Hematopoietic multipotent progenitor cell treated with erythropoietin and hydrocortisone succinate and interleukin-3 and kit ligand, for 4 days (in vitro differentiated cells): ENCODE measurements around the gene BAIAP2.

Experiments used
- DNase-seq: peaks from one replicate; pipeline ENCODE4 v3.0.0-alpha.2; 2015

Gene BAIAP2, protein sequence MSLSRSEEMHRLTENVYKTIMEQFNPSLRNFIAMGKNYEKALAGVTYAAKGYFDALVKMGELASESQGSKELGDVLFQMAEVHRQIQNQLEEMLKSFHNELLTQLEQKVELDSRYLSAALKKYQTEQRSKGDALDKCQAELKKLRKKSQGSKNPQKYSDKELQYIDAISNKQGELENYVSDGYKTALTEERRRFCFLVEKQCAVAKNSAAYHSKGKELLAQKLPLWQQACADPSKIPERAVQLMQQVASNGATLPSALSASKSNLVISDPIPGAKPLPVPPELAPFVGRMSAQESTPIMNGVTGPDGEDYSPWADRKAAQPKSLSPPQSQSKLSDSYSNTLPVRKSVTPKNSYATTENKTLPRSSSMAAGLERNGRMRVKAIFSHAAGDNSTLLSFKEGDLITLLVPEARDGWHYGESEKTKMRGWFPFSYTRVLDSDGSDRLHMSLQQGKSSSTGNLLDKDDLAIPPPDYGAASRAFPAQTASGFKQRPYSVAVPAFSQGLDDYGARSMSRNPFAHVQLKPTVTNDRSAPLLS

DNA sequence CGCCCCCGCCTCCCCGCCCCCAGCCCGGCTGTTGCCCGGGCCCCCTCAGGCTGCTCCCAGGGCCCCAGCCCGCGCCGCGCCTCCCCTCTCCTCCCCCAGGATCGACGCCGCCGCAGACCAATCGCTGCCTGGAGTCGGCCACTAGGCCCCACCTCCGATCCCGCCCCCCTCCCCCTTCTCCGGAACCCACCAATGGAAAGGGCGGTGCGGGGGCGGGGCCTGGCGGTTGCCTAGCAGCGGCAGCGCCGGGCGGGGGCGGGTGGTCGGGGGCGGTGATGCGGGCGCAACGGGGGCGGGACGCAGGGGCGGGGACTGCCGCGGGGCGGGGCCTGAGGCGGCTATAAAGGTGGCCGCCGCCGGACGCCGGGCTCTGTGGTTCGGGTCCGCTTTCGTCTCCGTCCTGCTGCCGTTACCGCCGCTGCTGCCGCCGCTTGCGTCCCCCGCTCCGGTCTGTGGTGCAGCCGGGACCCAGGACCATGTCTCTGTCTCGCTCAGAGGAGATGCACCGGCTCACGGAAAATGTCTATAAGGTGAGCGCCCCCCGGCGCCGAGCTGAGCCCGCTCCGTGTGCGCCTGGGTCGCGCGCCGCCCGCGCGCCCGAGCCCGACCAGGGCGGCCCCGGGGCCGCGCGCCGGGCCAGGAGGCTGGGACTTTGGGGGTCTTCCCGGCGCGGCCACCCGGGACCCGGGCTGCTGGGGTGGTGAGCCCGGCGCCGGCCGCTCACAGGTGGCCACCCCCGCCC lies at the start of gene BAIAP2:
BAIAP2 (plus strand) TSS at position 373 of the 742 bp plus-strand sequence; CDS start at position 477, 104 bp downstream.
- peak; percentile 97 for DNase-seq

DNA sequence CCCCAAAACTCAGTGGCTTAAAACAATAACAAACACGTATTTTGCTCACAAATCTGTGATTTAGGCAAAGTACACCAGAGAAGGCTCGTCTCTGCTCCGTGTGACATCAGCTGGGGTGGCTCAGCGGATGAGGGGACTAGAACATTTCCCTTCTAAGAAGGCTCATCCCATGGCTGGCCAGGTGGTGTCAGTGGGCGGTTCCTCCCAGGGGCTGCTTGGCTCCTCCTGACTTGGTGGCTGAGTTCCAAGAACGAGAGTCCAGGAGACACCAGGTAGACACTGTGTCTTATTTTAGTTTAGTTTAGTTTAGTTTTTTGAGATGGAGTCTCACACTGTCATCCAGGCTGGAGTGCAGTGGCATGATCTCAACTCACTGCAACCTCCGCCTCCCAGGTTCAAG lies 48.9 kb upstream of the BAIAP2 start:
- DNase-seq: no peak

DNA sequence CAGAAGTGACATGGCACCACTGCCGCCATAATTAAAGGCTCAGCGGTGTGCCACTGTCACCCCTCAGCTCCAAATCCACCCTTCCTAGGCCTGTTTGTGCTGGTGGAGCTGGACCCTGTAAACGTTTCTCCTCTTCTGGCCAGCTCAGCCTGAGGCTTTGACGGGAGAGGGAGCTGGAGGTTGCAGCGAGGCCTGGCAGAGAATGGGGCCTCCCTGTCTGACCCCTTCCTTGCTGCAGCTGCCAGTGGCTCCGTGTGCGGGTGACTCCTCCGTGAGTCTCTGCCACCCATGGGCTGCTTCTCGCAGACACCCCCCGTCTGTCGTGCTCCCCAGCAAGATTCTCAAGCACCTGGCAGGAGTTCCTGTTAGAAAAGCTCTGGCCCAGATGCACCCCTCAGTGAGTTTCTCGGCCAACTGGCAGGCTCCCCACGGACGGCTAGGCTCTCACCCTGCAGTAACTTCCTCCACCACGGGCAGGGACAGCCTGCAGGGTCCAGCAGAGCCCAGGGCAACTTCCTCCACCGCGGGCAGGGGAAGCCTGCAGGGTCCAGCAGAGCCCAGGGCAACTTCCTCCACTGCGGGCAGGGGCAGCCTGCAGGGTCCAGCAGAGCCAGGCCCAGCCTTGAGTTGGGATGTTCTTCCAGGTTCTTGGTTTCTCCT lies 48.0 kb upstream of the BAIAP2 start:
- DNase-seq: peak; percentile 42

DNA sequence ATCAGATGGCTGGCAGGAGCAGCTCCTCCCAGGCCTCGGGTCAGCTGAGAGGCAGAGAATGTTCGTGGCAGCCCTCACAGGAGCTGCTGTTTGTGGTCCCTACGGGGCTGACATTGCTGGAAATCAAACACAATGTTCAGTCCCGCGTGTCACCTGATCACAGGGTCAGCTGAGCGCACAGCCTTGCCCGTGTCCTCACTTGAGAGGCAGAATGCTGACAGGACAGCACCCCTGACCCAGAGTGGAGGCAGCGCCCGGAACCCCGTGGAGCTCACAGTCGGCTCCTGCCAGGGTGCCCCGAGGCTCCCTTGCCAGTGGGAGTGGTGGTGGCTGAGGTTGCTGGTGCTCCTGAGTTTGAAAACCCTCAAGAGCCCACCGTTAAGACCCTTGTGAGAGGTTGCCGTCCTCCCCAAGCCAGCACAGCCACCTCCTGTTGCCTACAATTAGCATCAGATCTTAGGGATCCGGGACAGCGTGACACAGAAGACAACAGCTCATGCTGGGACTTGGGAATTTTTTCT lies 47.0 kb upstream of the BAIAP2 start:
- DNase-seq: no peak

DNA sequence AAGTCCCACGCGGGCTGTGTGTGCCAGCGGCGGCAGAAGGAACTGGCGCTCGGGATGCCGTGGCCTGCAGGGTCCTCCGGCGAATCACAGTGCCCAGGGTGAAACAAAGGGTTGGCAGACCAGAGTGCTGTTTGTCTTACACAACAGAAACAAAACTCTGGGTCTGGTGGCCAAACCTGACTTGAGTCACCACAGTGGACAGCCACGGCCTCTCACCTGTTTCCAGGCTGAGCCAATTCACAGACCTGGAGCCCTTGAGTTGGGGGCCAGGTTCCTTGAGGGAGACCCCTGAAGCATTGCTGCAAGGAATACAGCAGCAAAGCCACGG lies 45.4 kb upstream of the BAIAP2 start:
- no peak for DNase-seq

DNA sequence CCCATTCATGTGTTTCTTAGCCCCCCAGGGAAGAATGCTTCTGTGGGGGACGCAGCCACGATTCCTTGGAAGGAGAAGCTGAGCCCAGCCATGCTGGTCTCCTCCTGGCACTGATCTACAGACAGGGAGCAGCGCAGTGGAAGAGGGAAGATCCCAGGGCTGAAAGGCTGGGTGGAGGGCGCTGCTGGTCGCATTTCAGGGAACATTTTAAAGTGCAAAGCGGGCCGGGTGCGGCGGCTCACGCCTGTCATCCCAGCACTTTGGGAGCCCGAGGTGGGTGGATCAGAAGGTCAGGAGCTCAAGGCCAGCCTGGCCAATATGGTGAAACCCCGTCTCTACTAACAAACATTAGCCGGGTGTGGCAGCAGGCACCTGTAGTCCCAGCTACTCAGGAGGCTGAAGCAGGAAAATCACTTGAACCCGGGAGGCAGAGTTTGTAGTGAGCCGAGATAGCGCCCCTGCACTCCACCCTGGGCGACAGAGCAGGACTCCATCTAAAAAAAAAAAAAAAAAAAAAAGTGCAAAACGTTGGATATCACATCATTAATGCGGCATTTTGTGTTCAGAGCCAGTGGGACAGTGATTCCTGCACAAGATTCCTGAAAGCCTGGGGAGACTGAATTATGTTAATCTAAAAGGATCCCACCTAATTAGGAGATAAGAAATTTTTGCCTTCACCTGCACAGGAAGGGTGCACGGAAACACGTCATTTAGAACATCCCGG lies 43.9 kb upstream of the BAIAP2 start:
- DNase-seq: no peak

DNA sequence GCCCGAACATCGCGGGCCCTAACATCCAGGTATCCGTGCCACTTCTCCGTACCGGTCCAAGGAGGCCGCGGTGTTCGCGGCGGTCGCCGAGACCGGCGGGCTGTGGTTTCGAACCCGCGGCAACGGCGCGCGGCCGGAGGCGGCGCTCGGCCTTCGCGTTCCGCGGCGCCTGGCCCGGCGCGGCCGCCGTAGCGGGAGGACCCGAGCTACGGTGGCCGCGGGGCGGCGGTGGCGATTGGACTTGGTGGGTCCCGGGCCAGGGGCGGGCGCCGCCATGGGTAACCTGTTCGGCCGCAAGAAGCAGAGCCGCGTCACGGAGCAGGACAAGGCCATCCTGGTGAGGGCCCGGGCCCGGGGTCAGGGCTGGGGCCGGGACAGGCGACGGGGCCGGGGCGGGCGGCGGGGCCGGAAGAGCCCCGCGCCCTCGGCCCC lies 43.3 kb upstream of the BAIAP2 start, which contains the start of gene CHMP6:
CHMP6 (plus strand) TSS at position 197 of the 432 bp plus-strand sequence; CDS start at position 275, 78 bp downstream.
- peak; percentile 87 for DNase-seq

DNA sequence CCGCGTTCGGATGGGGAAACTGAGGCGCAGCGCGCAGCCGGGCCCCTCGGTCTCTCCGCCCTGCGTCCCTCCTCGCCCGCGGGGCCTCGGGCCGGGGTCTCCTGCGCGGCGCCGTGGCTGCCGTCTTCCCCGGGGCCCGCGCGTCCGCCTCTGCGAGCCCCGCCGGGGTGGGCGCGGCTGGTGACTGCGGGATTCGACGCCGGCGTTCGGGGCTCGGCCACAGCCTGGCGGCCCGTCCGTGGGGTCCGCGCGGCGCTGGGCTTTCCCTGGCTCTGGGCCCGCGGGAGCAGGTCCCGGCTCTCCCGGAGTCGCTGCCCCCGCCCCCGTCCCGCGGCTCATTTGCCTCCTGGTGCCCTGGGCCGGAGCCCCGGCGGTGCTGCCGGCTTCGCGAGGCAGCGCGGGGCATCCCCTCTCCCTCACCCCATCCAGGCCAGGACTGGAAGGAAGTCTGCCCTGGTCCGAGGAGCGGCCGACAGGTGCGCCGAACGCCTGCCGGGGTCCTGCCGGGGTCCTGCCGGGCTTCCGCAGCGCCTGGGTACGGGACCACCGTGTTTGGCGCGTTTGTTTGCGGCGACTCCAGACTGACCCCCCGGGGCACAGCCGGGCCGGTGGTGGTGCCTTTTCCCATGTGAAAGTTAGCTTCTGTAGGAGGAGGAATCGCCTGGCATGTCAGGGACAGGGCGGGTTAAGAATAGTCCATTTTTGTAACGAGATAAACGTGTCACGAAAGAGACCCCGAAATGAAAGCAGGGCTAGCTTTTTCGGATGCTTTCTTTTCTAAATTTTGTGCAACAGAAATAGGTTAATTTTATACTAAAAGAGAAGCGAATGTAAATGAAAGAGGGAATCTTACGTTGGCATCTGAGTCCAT lies 42.6 kb upstream of the BAIAP2 start:
- no peak for DNase-seq

DNA sequence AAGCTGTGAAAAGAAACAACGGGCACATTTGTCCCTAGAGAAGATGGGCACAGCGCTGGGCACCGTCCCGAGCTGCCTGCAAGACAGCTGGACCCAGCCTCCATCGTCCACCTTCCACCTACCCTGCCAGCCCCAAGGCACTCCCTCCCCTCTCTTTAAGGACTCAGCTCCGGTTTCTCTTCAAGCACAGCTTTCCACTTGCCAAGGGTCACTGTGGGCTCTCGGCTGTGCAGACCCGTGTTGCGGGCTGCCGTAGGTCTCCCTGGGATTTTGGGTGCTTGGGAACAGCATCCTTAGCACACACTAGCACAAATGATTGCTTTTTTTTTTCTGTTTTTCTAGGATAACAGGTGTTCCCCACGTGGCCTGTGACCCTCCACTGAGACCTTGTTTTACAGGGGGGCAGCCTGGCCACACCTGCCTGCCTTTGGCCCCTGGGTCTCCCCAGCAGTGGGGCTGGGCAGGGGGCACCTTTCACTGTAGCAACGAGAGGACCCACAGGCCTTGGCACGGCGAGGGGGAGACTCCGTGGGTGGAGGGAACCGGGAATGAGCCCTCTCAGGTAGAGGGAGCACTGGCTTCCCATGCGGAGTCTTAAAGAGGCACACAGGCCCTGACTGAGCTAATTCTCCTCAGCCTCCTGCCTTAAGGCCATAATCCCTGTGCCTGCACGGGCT lies 41.9 kb upstream of the BAIAP2 start:
- no peak for DNase-seq

DNA sequence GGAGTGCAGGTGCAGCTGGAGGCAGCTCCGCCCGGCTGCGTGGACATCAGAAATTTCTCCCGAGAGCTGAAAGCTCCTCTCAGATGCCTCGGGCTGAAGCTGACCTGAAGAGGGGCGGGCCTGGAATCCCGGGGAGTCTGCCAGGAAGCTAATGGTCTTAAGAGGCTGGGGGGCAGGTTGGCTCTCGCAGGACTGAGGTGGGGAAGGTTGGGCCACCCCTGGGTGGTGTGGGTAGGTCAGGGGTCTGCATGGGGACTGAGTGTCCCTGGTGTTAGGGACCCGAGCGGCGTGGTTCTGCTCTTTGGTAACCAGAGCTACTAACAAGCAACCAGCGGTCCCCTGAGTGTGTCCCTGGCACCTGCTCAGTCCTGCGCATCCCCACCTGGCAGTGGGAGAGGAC lies 39.8 kb upstream of the BAIAP2 start:
- DNase-seq: no peak

DNA sequence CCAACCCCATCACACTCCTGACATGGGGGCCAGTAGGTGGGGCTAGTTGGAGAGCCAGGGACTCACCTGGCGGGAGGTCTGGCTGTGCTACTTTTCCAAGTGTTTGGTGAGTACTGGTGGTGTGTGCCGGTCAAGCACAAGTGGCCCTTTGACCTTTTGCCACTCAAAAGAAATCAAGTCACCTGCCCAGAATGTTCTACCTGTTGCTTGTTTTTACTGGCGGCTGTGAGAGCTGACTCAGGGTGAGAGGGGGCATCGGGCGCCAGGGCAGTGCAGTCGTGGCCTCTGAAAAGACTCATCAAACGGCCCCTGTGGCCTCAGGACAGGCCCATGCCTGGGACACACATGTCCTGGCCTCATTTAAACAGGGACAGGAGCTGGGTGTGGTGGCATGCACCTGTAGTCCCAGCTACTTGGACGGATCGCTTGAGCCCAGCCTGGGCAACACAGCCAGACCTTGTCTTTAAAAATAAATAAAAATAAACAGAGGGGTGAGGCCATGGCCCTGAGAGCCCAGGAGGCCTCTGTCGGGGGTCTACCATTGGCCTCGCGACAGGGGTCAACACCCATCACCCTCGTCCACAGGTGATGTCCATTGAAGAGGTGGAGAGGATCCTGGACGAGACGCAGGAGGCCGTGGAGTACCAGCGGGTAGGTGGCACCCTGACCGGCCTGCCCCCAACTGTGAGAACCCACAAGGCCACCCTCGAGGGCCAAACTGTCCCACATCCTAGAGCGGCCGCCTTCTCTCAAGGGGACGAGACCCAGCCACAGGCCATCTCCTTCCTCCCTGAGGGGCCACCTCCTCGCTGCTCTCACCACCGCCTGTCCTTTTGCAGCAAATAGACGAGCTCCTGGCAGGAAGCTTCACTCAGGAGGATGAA lies 38.3 kb upstream of the BAIAP2 start:
- no peak for DNase-seq

DNA sequence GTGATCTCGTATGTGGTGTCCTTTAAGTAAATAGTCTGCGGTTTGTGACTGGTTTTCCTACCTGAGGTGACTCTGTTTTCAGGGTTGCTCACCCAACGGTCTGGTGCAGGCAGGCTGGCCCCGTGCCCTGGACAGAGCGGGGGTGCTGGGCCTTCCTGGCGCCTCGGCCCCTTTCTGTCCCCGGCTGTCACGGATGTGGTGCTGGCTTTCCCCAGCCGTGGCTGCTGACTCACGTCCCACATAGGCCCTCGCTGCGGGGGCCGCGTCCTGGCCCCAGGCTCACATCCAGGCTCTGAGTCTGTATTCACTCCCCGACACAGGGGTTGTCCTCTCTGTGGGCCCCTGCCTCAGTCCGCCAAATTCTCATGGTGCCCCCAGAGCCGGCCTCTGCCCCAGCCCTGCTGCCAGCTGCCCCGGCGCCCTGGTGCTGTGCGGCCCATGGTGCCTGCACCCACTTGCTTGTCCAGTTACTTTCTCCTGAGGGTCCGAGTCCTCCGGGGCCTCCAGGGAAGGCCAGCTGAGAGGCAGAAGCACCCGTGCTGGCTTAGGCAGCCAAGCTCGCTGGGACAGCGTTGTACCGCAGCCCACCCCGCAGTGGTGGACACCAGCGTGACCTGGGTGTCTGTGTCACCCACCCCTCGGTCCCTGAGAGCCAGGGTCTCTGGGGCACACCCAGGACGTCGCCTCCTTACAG lies 37.4 kb upstream of the BAIAP2 start:
- no peak for DNase-seq

DNA sequence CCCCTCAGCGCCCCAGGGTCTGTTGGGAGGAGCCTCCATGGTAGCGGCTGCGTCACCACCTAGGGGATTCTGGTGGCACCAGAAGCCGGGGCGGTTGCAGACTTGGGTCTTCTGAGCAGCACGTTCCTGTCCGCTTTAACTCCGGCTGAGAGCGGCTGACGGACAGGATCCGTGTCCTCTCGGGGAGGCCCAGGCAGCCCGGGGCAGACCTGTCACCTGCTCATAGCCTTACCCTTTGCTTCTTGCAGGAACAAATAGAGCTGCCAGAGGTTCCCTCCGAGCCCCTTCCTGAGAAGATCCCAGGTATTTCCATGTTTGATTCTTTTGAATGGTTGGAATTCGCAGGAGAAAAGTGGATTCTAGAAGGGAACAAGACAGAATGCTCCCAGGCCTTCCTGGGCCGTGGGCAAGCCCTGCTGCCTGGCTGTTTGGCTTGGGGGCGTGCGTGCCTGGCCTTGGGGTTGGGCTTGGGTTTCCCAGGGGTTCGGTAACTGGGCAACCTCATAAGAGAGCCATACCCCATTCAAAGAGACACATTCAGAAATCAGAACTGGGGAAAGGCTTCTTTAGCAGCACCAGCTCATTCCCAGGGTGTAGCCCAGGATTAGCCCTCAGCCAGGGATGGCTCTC lies 36.7 kb upstream of the BAIAP2 start:
- no peak for DNase-seq

DNA sequence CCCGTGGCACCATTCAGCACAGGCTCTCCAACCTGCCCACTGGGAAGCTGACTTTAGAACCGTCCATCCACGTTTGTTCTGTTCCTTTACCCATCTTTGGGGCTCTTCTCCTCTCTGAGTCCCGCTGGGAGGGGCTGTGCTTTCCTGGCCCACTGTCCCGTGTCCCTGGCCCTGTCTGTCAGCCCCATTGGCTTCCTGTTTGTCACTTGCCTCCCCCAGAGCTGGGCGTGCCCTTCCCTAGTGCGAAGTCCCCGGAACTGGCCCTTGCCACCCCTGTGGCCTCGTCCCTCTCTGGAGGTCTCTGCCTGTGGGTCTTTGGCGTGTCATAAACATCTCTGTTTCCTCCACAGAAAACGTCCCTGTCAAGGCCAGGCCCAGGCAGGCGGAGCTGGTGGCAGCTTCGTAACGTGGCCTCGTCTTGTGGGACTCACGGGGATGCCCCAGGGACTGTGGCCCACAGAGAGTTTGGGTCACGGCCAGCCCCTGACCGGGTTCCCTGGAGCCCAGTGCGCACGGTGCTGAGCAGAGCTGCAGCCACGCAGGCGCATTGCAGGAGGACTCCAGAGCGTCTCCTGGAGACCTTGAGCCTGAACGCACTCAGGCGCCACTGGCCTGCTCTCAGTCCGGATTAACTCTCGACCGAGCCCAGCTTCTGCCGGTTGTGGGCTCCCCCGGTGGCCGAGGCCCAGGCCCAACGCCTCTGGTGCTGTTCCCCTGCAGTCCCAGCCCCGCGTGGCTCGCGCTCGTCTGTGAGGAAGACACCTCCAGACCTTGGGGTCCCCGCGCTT lies 36.0 kb upstream of the BAIAP2 start:
- DNase-seq: no peak

DNA sequence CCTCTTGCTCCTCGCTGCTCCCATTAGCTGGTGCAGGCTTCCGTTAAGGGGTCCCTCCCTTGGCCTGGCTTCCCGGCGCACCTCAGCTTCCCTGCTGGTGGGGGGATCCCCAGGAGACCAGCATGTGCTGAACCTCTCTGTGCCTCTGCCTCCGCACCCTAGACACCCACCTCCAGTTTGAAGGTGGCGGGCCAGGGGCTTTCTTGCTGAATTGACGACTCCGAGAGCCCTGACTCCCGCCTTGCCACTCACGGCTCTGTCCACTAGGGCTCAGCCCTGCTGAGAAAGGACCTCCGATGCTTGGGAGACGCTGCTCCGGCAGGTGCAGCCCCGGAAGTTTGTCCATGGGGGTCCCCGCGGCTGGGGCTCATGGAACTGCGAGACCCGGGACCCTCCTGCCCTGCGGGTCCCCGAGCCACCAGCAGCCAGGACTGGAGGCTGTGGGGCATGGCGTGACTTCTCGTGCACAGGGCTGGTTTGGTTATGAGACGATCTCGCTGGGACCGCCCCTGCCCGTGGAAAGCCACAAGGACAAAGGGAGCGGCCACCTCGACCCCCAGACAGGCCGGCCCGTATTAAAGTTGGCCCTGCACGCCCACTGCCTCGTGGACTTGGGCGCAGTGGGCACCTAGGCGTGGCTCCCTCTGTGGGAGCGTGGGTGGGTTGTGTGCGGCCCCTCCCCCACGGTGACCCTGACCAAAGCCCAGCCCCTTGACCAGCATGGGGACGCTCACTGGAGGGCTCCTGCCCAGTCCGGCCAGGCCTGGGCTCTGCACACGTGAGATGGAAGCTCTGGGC lies 35.2 kb upstream of the BAIAP2 start:
- no peak for DNase-seq

DNA sequence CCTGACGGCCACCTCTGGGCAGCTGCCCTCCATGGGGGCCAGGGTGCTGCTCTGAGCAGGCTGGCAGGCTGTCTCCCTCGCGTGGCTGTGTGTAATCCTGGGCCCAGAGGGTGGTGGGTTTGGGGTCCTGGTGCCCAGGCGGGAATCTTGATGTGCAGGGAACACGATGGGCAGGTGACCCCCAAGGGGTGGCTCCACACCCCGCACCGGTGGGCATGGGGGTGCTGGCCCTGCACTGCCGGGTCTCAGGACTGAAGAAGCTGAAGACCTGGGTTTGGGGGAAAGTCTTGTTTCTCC lies 34.7 kb upstream of the BAIAP2 start:
- DNase-seq: no peak
